NCI-H128 (cell line): ENCODE data around the gene NEGR1.
"Not testable (repeated sequence)": the region's sequence is repeated elsewhere in the genome, so short reads cannot be mapped to it uniquely, and the experiment has no call there.

Experiments used
- DNase-seq: peaks from one replicate; lab custom pipeline; 2025; ENCODE audit not compliant: unreplicated experiment; lab: John Stamatoyannopoulos, UW

Gene NEGR1

DNA sequence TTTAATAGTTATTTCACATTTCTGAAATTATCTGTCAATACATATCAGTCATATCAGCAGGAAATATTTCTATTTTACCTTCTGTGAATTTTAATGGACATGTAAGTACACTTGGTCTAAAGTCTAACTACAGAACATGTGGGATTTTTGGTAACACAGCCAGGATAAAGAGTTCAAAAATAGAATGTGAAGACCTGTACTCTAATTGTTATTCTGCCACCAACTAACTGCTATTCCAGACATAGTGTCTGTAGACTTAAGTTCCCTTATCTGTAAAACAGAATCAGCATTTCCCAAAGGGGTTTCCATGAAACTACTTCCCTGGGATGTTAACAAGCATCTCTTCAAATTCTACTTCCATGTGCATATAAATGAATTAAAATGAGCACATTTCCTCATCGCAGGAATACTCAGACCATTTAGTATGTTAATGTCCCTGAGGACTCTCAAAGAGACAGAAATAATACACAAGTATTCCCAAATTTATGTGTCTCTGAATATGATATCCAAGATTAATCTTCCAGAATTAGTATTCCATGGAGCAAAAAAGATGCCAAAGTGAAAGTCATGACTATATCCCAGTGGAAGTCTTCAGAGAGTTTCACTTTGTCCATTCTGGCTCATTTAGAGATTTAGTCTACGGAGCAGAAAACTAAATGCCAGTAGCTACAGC, 325.6 kb downstream of the NEGR1 start:
- no peak for DNase-seq

DNA sequence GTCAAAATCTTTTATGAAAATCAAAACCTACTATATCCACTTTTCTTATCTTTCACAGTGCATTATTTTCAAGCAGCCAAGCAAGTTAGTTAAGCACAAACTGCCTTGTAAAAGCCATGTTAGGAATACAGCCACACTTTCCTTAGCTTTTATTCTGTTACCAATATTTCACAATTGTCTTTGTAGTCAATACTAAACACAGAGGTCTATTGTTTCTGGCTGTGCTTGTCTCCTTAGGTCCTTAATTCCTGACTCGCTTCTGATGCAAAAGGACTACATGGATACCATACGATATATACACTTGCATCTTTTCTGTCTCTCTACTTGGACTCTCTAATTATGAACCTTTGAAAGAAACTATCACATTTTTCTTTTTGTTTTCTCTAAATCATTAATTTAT, 331.8 kb downstream of the NEGR1 start:
- no peak for DNase-seq

DNA sequence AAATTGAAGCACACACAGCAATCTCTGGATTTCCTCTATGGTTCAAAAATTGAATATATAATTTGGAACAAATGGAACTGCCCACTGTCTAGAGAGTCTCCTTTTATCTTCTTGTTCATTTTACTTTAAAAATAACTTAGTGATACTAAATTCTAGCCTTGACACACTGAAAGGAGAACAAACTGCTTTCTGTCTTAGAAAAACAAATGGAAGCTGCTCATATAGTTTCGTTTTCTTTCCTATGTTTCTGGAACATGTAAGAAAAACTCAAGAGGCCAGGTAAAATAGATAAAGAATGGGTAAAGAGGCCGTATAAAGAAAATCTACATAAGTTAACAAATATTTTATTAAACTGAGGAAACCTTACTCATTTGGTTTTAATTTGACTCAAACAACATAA, 332.7 kb downstream of the NEGR1 start:
- DNase-seq, result no peak

DNA sequence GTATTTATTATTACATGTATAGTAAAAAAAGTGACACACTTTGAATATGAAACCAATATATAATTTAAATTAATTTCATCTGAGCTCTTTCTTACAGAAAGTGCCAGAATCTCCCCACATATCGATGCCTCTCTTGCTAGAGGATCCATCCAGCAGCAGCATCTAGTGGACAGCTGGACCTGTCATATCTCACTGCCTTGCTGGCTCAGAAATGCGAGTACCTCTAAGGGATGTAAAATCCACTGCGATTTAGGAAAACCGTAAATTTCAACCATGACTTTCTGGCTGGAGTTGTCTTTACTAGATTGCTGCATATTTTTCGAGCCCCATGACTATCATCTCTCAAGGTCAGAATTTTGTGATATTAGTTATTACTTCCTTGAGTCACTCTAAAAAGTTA, 333.8 kb downstream of the NEGR1 start:
- DNase-seq, result no peak

DNA sequence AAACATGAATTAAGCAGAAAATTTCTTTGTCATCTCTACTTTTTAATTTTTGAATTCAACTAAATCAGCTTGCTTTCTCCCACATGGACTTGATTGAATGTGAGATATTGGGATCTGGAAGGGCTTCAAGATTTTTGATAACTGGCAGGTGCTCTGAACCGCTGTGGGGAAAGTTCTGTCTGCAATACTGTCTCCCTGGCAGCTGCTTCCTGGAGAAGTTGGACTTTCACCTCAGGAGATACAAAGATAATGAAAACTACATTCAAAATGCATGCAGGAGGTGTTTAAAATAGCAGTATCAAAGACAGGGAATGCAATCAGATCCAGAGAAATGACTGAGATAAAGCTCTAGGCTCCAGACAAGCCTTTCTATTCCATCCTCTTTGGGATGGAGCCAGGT, 338.3 kb downstream of the NEGR1 start:
- DNase-seq, result no peak

DNA sequence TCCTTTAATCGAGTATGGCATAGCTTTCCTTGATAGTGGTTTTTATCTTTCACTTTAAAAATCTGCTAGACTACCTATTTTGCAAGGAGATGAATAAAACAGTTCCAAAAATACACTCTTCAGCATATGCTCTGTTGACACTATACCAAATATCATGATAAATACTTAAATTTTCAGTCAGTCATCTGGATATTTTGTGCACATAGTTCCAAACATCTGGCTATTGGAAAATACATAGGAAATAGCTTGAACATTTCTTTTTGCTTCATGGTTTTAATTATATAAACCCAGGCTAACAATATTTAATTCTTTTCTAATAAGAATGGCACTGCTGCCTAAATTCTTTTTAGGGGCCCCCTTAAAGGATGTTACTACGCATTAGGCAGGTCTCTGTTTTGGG, 342.1 kb downstream of the NEGR1 start:
- DNase-seq, result no peak

DNA sequence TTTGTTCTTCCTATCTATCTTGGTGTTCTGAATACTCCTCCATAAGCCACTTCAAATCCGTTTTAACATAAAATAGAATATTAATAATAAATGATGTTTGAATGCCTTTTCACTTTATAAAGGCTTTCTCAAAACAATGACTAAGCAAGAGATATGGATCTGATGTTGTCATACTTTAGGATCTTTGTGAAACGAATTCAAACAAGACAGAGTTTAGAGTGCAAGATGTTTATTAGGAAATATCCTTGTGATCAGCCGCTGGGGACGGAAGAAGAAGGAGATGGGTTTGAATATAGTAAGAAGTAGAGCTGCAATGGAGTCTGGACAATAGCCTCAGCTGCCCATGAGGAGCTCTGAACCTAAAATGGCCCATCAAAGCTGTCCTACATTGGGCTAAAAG, 351.8 kb downstream of the NEGR1 start:
- DNase-seq, result no peak

DNA sequence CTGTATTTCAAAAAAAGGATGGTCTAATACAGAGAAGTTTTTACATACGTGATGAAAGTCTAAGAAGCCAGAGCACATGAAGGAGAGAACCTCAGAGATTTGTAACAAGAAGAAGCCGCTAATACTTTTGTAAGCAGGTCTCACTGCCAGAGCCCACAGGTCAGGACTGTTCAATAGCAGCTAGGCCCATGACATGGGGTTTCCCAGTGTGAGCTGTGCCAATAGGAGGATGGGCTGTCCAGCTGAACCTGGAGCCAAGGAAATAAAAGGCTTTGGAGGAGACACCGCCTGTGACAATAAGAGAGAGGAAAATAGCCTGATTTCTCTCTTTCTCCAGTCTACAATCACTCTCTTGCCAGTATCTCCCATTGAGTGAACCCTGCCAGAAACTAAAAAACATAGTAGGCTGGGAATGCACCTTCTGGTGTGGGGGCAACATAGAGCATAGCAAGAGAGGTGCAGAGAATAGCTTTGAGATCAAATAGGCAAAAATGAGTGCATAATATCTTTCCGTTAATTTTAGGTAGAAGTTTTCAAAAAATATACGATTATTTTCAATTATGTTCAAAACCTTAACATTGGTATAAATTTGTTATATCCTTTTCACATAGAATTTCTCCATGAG, 360.3 kb downstream of the NEGR1 start:
- DNase-seq, result no peak

DNA sequence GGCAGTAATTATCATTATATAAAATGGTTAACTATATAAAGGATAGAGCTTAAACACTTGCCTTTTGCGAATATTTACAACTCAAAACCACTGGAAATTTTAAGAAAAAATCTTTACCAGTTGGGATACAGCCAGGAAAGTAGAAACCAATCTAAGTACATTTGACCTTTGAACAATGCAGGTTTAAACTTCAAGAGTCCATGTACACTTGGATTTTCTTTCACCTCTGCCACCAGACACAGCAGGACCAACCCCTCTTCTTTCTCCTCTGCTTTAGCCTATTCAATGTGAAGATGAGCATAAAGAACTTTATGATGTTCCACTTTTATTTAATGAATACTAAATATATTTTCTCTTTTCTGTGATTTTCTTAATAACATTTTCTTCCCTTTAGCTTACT, 361.1 kb downstream of the NEGR1 start:
- DNase-seq, result no peak

DNA sequence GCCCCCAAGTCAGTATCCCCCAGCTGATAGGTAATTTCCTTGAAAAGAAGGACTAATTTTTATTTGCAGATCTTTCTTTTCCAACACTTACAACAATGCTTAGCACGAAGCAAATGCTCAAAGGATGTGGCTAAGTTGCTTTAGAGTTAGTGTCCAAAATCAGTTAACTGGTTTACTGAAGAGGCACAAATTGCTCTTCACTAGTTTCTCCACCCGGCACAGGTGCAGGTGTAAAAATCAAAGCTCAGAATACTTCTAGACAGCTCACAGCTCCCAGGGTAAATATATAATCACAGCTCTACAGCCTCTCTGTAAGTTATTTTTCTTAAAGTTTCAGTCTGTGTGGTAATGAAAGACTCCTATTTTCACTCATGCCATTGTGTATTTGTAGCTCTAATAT, 361.8 kb downstream of the NEGR1 start:
- DNase-seq, result no peak

DNA sequence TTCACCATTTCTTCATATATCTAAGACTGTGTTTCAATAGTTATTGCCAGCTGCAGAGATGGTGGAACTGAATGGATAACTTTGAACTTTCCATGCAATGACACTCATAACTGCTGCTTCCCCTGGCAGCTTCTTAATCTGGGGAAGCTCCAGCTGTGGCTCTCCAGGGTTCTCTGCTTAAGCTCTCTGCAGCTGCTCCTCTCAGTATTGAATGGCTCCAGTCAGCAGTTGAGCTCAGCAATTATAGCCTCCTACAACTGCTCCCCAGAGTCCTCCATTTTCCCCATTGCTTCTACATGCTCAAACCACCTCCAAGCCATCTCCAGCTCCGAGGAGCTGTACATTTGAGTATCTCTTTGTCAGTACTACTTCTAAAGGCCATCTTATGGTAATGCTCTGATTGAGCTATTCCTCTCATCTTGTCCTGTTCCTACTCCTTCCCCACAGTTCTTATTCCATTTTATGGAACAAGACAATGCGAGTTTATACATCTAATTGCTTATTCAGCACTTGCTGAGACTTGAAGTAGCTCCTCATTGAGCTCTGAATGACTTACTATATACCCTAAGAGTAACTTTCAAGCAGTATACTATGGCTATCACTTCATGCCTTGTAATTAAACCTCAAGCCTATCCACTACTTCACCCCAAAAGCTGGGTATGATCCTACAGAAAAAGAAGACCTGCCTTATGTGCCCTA, 362.4 kb downstream of the NEGR1 start:
- DNase-seq, result no peak

DNA sequence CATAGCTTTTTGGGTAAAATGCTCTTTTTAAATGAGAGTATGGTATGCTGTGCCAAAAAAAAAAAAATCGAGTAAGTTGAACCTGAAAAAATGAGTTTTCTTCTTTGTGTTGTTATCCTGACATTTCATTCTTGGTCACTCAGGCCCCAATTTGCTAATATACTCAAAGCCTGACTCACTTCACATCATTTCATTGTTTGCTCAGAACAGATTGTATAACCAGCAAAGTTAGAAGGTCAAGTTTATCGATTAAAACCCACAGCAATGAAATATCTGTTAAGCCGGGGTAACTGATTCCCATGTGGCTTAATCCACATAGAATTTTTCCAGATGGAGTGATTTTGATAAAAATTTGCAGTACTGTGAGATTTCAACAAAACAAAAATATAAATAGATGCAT, 363.7 kb downstream of the NEGR1 start:
- DNase-seq, result no peak

DNA sequence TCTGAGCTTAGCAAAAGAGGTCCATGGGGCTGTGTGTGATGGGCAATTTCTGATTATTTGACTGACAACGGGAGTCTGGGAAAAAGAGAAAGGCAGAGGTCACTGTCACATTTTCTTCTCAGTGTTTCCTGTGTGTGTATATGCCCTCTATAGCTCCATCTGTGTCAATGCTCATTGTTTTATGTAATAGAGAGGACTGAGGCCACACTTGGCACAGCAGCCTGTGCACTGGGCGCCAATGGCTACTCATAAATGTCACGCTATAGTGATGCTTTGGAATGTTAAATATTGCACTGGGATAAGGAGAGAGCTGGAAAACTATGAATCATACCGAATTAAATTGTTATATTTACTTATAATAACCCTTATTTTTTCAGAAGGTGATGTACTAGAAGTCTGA, 365.4 kb downstream of the NEGR1 start:
- DNase-seq, result no peak

DNA sequence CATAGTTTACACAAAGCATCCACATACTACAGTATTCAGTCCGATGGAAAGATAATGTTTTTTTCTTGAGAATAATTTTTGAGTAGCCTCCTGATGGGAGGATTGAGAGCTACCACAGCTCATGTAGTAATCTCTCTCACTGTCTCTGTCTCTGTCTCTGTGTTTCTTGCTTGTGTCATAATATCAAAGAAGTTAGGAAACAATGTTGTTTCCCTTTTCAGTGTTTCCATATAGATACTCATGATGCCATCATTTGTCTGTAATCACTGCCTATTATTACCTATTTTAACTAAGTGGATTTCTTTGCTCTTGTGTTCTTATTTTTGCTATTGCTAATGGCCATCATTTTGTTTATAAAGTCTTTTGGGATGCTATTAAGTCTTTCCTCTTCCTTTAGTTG, 367.7 kb downstream of the NEGR1 start:
- DNase-seq, result no peak

DNA sequence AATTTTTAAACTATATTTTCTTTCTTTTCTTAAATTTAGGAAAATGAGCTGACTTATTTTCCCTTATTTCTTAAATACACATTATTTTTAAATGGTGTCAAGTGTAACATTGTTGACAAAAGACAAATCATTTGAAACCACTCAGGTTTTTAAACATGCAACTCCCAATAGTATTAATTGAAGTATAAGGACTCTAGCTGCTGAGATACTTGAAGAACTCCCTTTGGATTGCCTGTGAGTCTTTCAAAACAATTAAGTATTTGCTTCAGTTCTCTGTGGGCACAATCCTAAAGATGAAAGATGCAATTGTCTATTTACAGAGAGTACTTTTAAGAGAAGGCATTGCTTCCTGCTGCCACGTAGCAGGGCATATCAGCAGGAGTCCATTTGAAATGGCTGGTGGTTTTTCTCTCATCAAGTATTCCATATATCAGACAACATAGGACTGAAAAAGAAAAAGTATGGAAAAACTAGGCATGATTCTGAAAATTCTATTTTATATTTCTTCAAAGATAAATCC, 373.4 kb downstream of the NEGR1 start:
- DNase-seq, result peak; percentile 69

DNA sequence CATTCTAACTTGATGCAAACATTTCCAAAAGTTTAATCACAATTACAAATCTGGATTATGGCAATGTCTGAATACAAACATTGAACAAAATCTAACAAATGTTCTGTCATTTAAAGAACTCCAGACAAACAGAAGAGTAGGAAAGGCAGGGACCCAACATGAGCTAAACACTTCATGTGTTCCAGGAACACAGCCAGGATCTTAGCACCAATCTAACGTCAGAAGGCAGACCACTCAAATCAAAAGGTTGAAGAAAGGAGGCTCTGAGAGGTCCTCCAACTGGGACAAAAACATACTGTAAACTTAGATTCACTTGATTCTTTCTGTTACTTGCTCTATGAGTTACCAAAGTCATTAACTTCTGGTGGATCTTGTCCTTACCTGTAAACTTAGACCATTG, 374.0 kb downstream of the NEGR1 start:
- peak; percentile 23 for DNase-seq

DNA sequence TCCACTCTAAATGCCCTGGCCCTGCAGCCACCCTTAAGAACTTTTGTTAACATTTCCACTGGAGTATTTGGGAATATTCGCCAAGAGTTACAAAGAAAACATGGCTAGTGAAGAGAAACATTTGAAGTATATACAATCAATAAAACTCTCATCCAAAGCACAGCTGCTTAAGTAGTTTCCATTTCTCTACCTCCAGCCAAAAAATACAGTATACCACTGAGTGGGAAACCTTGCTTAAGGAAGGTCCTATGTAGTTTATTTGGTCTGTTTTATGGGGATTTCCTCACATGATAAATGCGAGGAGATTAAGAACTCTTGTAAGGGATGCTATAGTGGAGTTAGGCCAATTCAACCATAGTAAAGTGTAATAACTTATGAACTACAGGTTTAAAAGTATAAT, 382.5 kb downstream of the NEGR1 start:
- no peak for DNase-seq

DNA sequence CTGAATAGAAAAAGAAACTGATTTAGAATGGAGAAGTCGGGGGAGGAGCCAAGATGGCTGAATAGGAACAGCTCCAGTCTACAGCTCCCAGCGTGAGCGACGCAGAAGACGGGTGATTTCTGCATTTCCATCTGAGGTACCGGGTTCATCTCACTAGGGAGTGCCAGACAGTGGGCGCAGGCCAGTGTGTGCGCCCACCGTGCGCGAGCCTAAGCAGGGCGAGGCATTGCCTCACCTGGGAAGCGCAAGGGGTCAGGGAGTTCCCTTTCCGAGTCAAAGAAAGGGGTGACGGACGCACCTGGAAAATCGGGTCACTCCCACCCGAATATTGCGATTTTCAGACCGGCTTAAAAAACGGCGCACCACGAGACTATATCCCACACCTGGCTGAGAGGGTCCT, 394.2 kb downstream of the NEGR1 start:
- not testable (repeated sequence) for DNase-seq

DNA sequence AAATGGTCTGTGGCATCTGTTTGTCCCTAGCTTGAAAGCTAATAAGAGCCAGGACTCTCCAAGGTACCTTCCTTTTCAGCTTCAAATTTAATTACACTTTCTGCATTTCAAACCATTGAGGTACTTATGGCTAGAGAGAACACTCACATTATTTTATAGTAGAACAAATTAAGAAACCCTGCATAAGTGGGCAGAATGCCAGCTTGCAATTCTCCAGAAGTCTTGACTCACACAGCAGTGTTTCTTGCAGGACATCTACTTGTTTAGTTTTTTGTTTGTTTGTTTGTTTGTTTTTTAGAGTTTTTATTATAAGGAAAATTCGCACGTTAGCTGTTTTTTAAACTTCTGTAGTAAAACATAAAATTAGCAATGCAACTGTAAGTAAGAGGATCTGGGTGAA, 397.2 kb downstream of the NEGR1 start:
- DNase-seq, result no peak

DNA sequence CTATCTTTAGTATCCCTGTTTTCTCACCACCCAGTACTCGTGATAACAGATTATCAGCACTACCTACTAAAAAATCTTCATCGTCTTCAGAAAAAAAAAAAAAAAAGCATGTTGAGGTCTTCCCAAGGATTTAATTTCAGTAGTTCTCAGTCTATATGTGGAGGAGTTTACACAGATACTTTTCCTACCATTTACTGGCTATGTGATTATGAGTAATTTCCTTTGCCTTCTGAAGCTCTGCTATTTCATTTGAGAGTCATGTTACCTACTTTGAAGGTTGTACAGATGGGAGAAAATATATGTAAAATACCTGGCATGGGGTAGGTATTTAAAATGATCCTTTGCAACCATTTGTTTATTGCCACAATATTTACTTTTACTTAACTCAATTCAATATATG, 399.7 kb downstream of the NEGR1 start:
- DNase-seq, result no peak

DNA sequence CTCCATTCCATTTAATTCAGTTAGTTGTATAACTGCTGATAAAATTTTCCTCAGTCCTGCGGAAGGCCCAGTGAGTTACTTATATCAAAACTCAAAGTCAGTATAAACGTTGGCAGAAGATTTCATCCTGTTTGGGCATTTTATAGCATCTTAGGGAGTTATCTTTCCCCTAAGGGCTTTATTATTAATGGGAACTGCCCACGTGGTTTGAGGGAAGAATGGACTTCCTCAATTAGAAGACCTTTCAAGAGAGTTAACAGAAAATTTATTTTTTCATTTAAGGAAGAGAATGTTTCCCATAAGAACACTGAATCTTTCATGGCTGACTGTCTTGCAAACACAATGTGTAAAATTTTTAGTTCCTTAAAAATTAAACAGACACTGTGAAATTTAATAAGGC, 400.1 kb downstream of the NEGR1 start:
- DNase-seq, result no peak

DNA sequence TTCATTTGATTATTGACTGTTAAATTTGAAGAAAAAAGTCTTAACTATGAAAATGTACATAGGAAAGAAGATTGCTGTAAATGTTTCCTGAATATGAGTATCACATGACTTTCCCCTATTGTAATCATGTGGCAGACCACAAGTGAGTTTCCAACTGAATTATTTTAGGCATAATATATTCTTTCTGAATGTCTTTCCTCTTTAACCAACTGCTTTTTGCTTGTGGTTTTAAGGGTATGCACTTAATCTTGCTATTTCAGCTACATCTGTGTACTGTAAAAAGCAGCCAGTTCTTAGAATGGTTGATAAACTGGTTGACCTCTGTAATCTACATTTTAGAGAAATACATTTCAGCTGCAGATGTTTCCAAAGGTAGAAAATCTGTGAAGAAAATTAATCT, 400.7 kb downstream of the NEGR1 start:
- no peak for DNase-seq
